ENCODE results near the gene YWHAH.

YWHAH gene

GRCh38 chr22:31950226-31950625 is 5.9 kb downstream of the YWHAH start:
- no peak for DNase-seq (ENCODE audit: low read depth in 2 of 2)

- no peak for DNase-seq (ENCODE audit: low read depth in 2 of 2)
These were observed 7.1 kb downstream of the YWHAH start for GRCh38 chr22:31951194-31952093.

- DNase-seq (ENCODE audit: low read depth in 2 of 2) = no peak
These were observed 7.7 kb downstream of the YWHAH start for GRCh38 chr22:31952094-31952401.

GRCh38 chr22:31952472-31952871 is 8.1 kb downstream of the YWHAH start:
- DNase-seq (ENCODE audit: low read depth in 2 of 2) = no peak

GRCh38 chr22:31953261-31953660 is 8.9 kb downstream of the YWHAH start:
- DNase-seq (ENCODE audit: low read depth in 2 of 2) = no peak

GRCh38 chr22:31954535-31955523 is 10.5 kb downstream of the YWHAH start:
- DNase-seq (ENCODE audit: low read depth in 2 of 2) = no peak

GRCh38 chr22:31956360-31956759 is 12.0 kb downstream of the YWHAH start:
- no peak for DNase-seq (ENCODE audit: low read depth in 2 of 2)

GRCh38 chr22:31957970-31958594 is 13.7 kb downstream of the YWHAH start:
- DNase-seq (ENCODE audit: low read depth in 2 of 2) = no peak

- no peak for DNase-seq (ENCODE audit: low read depth in 2 of 2)
These were observed 14.4 kb downstream of the YWHAH start for GRCh38 chr22:31958625-31959239.

GRCh38 chr22:31960767-31961166 is 16.4 kb downstream of the YWHAH start:
- DNase-seq (ENCODE audit: low read depth in 2 of 2) = no peak

- no peak for DNase-seq (ENCODE audit: low read depth in 2 of 2)
These were observed 18.2 kb downstream of the YWHAH start for GRCh38 chr22:31962387-31963125.

- no peak for DNase-seq (ENCODE audit: low read depth in 2 of 2)
These were observed 23.7 kb downstream of the YWHAH start for GRCh38 chr22:31968022-31968421.

- DNase-seq (ENCODE audit: low read depth in 2 of 2) = peak; percentile 38
These were observed 25.6 kb downstream of the YWHAH start for GRCh38 chr22:31969789-31970489.

- DNase-seq (ENCODE audit: low read depth in 2 of 2) = peak; percentile 79 to 90
These were observed 26.4 kb downstream of the YWHAH start for GRCh38 chr22:31970490-31971444.

- no peak for DNase-seq (ENCODE audit: low read depth in 2 of 2)
These were observed 27.8 kb downstream of the YWHAH start for GRCh38 chr22:31972180-31972579.

GRCh38 chr22:31973739-31974138 is 29.4 kb downstream of the YWHAH start:
- DNase-seq (ENCODE audit: low read depth in 2 of 2) = no peak

GRCh38 chr22:31977141-31977841 is 33.0 kb downstream of the YWHAH start:
- peak; percentile 76 to 86 for DNase-seq (ENCODE audit: low read depth in 2 of 2)

GRCh38 chr22:31977939-31978338 is 33.6 kb downstream of the YWHAH start:
- no peak for DNase-seq (ENCODE audit: low read depth in 2 of 2)

GRCh38 chr22:31980628-31981027 is 36.3 kb downstream of the YWHAH start:
- DNase-seq (ENCODE audit: low read depth in 2 of 2) = no peak

Measured in stimulated activated CD4-positive, alpha-beta T cell treated with anti-CD3 and anti-CD28 coated beads, Interleukin-4, amount 100 ng/mL, for 48 hours (primary cell).